Endodermal cell (in vitro differentiated cells): ENCODE data around the gene HAX1. TPM values are rescaled to one million over a fixed set of nuclear protein-coding genes. Genes with fewer than 3 reads are reported as not detected.

Source experiments
- DNase-seq: peaks from one replicate; pipeline ENCODE4 v3.0.0-alpha.2; 2017
- H3K27ac ChIP-seq: 2 replicates; pipeline ENCODE4 v1.5.1; 2013; ENCODE audit warnings: mild to moderate bottlenecking, low read depth, low read length, moderate library complexity
- H3K27me3 ChIP-seq: 2 replicates; pipeline ENCODE4 v1.6.1; 2013; ENCODE audit warnings: mild to moderate bottlenecking, low read length, moderate library complexity; ENCODE audit not compliant: insufficient read depth, control insufficient read depth, poor library complexity, severe bottlenecking
- H3K36me3 ChIP-seq: 2 replicates; pipeline ENCODE4 v1.7.0; 2013; ENCODE audit warnings: mild to moderate bottlenecking, low read length, moderate library complexity; ENCODE audit not compliant: control insufficient read depth, insufficient read depth
- H3K4me1 ChIP-seq: one replicate; pipeline ENCODE4 v1.7.0; 2013; ENCODE audit warnings: low read length; ENCODE audit not compliant: control insufficient read depth, insufficient read depth
- H3K4me3 ChIP-seq: 2 replicates; pipeline ENCODE4 v1.5.1; 2013; ENCODE audit warnings: mild to moderate bottlenecking, low read length, moderate library complexity
- H3K9ac ChIP-seq: 2 replicates; pipeline ENCODE4 v1.6.1; 2013; ENCODE audit warnings: mild to moderate bottlenecking, low read length, moderate library complexity; ENCODE audit not compliant: poor library complexity, severe bottlenecking; ENCODE audit errors: extremely low read depth
- H3K9me3 ChIP-seq: 2 replicates; pipeline ENCODE4 v1.6.1; 2013; ENCODE audit warnings: mild to moderate bottlenecking, low read length, moderate library complexity; ENCODE audit not compliant: control insufficient read depth
- H3K27ac Mint-ChIP-seq: 2 replicates; pipeline ENCODE4 v1.8.0; 2020; ENCODE audit warnings: mixed read lengths
- H3K27me3 Mint-ChIP-seq: 2 replicates; pipeline ENCODE4 v1.8.0; 2021; ENCODE audit warnings: mild to moderate bottlenecking, mixed read lengths; ENCODE audit not compliant: insufficient read depth
- H3K36me3 Mint-ChIP-seq: 2 replicates; pipeline ENCODE4 v1.8.0; 2020; ENCODE audit warnings: low read depth, mixed read lengths
- H3K4me1 Mint-ChIP-seq: 2 replicates; pipeline ENCODE4 v1.8.0; 2020; ENCODE audit warnings: mixed read lengths
- H3K4me3 Mint-ChIP-seq: 2 replicates; pipeline ENCODE4 v1.8.0; 2020; ENCODE audit warnings: mild to moderate bottlenecking, moderate library complexity, mixed read lengths
- H3K9me3 Mint-ChIP-seq: 2 replicates; pipeline ENCODE4 v1.8.0; 2020; ENCODE audit warnings: mild to moderate bottlenecking, mixed read lengths
- WGBS, 2 experiments: methylation state at CpG; one replicate each; pipeline versions ENCODE4 v1.1.5 to v1.1.7; 2013; ENCODE audit warnings: missing lambda C conversion rate in 2 of 2, mixed read lengths in 1 of 2; ENCODE audit not compliant: insufficient coverage in 1 of 2, insufficient read length in 1 of 2; 5-methylcytosine and 5-hydroxymethylcytosine counted together
- total RNA-seq, 2 donors: library from RNA; stranded (reverse); fragmentation: NEBNext Ultra II Directional in 1 of 2; extraction: Animal tissue kit (Norgen Biotek cat#: 25700) in 1 of 2; gene quantifications; 2 replicates in 1 of 2; 3 replicates in 1 of 2; pipeline ENCODE4 v1.2.1, GENCODE V29; 2021
- TF ChIP-seq, protein P1 (sequence below): fragments of 200-600 bp; sonication (generic); conservative IDR thresholded peaks from 2 replicates; pipeline ENCODE4 v1.5.0; 2021; ENCODE audit warnings: antibody characterized with exemption, mild to moderate bottlenecking

Gene HAX1
- total RNA-seq, 2 donors from 2014 or later: 55.7 to 59.4 TPM

DNA sequence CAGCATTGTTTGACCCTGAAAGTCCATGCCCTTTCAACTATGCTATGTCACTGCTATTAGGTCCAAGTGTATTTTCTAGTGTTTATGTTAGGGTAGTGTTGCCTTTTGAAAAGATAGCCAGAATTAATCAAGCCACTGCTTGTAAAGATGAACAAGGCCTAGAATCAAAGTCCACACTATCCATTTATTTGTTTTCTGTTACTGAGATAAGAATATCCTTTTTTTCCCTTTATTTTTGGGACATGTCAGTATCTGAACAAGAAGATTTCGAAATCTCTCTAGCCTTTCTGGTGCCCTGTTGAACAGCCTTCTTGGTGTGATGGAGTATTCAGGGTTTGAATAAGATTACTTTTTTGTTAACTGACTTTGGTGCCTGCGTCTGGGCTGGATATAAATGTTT lies 35.0 kb upstream of the HAX1 start:
- TF ChIP-seq, protein P1, sequence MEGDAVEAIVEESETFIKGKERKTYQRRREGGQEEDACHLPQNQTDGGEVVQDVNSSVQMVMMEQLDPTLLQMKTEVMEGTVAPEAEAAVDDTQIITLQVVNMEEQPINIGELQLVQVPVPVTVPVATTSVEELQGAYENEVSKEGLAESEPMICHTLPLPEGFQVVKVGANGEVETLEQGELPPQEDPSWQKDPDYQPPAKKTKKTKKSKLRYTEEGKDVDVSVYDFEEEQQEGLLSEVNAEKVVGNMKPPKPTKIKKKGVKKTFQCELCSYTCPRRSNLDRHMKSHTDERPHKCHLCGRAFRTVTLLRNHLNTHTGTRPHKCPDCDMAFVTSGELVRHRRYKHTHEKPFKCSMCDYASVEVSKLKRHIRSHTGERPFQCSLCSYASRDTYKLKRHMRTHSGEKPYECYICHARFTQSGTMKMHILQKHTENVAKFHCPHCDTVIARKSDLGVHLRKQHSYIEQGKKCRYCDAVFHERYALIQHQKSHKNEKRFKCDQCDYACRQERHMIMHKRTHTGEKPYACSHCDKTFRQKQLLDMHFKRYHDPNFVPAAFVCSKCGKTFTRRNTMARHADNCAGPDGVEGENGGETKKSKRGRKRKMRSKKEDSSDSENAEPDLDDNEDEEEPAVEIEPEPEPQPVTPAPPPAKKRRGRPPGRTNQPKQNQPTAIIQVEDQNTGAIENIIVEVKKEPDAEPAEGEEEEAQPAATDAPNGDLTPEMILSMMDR: no peak
- H3K4me3 Mint-ChIP-seq: no peak overlapping the region
- H3K27me3 Mint-ChIP-seq: no peaks in the 10 kb centered on the region
- DNase-seq: no peak
- Histone ChIP-seq H3K9ac (no peak overlapping the region), H3K4me1 (no peaks in the 10 kb centered on the region), H3K4me3 (no peak overlapping the region), H3K36me3 (peaks cover 88% of the 10 kb centered on the region), H3K27ac (no peak overlapping the region), H3K9me3 (no peaks in the 10 kb centered on the region), H3K27me3 (no peaks in the 10 kb centered on the region)
- H3K9me3 Mint-ChIP-seq: no peaks in the 10 kb centered on the region
- peaks cover 83% of the 10 kb centered on the region for H3K36me3 Mint-ChIP-seq
- H3K4me1 Mint-ChIP-seq: no peaks in the 10 kb centered on the region
- 83 to 91% methylated on average over 1 to 2 of the region's 2 CpGs for WGBS, 2 experiments
- H3K27ac Mint-ChIP-seq: no peak overlapping the region

DNA sequence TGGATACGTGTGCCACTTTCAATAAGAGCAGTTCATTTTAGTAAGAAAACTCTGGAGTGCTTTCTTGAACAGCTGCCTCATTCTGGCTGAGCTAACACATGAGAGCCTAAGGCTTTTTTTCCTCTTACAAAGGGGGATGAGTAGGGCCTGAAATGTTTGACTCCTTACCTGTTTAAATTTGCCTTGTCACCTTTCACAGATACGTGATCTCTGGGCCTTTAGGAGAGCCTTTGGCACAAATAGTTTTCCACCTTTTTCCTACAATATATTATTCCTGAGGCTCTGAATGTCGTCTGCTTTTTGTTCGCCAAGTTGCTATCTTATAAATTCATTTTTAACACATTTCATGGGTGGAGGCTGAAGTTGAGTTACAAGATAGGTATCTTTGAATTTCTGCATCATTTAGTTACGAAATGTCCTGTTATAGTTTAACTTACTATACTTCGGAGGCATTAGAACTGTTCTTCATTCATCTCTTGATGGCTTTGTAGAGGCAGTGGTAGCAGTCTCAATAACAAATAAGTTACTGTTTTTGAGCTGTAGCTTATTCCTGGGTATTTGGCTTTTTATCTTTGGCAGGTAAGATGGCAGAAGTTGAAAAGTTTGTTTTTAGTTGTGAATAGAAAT lies 34.4 kb upstream of the HAX1 start:
- Mint-ChIP-seq H3K27ac (no peak overlapping the region), H3K4me3 (no peak overlapping the region), H3K4me1 (no peaks in the 10 kb centered on the region), H3K9me3 (no peaks in the 10 kb centered on the region), H3K27me3 (no peaks in the 10 kb centered on the region), H3K36me3 (peaks cover 83% of the 10 kb centered on the region)
- no peak overlapping the region for H3K4me3 ChIP-seq
- no peak overlapping the region for H3K27ac ChIP-seq
- WGBS, 2 experiments: 93 to 97% methylated on average over 3 to 6 of the region's 6 CpGs
- H3K9ac ChIP-seq: no peak overlapping the region
- H3K9me3 ChIP-seq: no peaks in the 10 kb centered on the region
- no peaks in the 10 kb centered on the region for H3K4me1 ChIP-seq
- H3K27me3 ChIP-seq: no peaks in the 10 kb centered on the region
- TF ChIP-seq, protein P1: no peak
- DNase-seq: no peak
- H3K36me3 ChIP-seq: peaks cover 90% of the 10 kb centered on the region

DNA sequence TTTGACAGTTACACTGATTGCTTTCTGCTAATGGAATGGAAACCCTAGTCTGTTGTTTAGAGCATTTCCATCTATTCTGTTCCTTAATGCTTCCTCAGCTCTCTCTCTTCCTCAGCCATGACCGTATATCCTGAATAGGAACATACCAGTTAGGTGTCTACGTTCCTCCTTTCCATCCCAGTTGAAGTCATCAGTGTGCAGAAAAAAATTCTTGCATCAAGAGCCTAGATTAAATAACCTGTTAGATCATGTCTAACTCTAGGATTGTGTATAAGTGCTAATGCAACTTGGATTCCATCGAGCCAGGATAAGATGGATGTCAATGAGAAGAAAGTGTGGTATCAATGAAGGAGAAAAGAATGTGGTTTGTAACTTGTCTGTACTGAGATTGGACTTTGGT lies 32.9 kb upstream of the HAX1 start:
- H3K4me1 Mint-ChIP-seq: no peaks in the 10 kb centered on the region
- peaks cover 96% of the 10 kb centered on the region for H3K36me3 ChIP-seq
- no peak overlapping the region for H3K4me3 ChIP-seq
- H3K27ac Mint-ChIP-seq: peak overlapping the region; percentile 11
- 97 to 100% methylated on average over 2 to 3 of the region's 3 CpGs for WGBS, 2 experiments
- TF ChIP-seq, protein P1: no peak
- no peaks in the 10 kb centered on the region for H3K27me3 ChIP-seq
- no peak overlapping the region for H3K4me3 Mint-ChIP-seq
- no peak for DNase-seq
- H3K27ac ChIP-seq: no peak overlapping the region
- H3K9me3 Mint-ChIP-seq: no peaks in the 10 kb centered on the region
- no peaks in the 10 kb centered on the region for H3K9me3 ChIP-seq
- H3K27me3 Mint-ChIP-seq: no peaks in the 10 kb centered on the region
- H3K36me3 Mint-ChIP-seq: peaks cover 86% of the 10 kb centered on the region
- no peak overlapping the region for H3K9ac ChIP-seq
- H3K4me1 ChIP-seq: no peaks in the 10 kb centered on the region
